Gastroesophageal sphincter (tissue), 4 donors: Measurements from ENCODE around the gene CHCHD6. TPM values are rescaled to one million over a fixed set of nuclear protein-coding genes. Genes with fewer than 3 reads are reported as not detected.

Source experiments
- ATAC-seq: fragments of 150-250 bp; one replicate; pipeline ENCODE4 v1.9.1; 2016; ENCODE audit warnings: mild to moderate bottlenecking, moderate library complexity
- H3K27ac ChIP-seq, 4 donors: fragments of 200-600 bp; sonication (generic) in 3 of 4; 1 replicate in 3 of 4; 2 replicates in 1 of 4; pipeline ENCODE4 v1.5.1; 2016 to 2019
- H3K27me3 ChIP-seq: fragments of 200-600 bp; sonication (generic); one replicate; pipeline ENCODE4 v1.5.1; 2019
- H3K36me3 ChIP-seq, 2 donors: fragments of 200-600 bp; sonication (generic); one replicate each; pipeline ENCODE4 v1.5.1; 2019; ENCODE audit warnings: control low read depth in 1 of 2
- H3K4me1 ChIP-seq, 3 donors: fragments of 200-600 bp; sonication (generic); 1 replicate in 2 of 3; 2 replicates in 1 of 3; pipeline ENCODE4 v1.5.1; 2016 to 2019; ENCODE audit warnings: control low read depth in 2 of 3
- H3K4me3 ChIP-seq, 2 donors: fragments of 200-600 bp; sonication (generic); one replicate each; pipeline ENCODE4 v1.5.1; 2019; ENCODE audit warnings: mild to moderate bottlenecking in 1 of 2, moderate library complexity in 1 of 2
- H3K9me3 ChIP-seq, 3 donors: fragments of 200-600 bp; sonication (generic); one replicate each; pipeline ENCODE4 v1.5.1; 2017 to 2019; ENCODE audit warnings: control low read depth in 2 of 3
- CTCF ChIP-seq, 4 experiments: fragments of 200-600 bp in 2 of 4; fragments of 450-650 bp in 2 of 4; sonication (generic) in 1 of 4; IDR thresholded peaks; one replicate each; pipeline ENCODE4 v1.5.1; 2017 to 2019; ENCODE audit warnings: antibody characterized with exemption in 4 of 4, mild to moderate bottlenecking in 2 of 4, moderate library complexity in 2 of 4
- EP300 ChIP-seq: sonication (generic); formaldehyde crosslinking; IDR thresholded peaks from one replicate; pipeline ENCODE4 v1.6.1; 2017; ENCODE audit warnings: antibody characterized with exemption, mild to moderate bottlenecking
- POLR2A ChIP-seq, 2 donors: fragments of 450-650 bp; IDR thresholded peaks; one replicate each; pipeline ENCODE4 v1.6.1; 2017; ENCODE audit warnings: antibody characterized with exemption in 2 of 2, mild to moderate bottlenecking in 2 of 2, moderate library complexity in 1 of 2
- POLR2AphosphoS5 ChIP-seq: sonication (generic); formaldehyde crosslinking; IDR thresholded peaks from one replicate; pipeline ENCODE4 v1.6.1; 2017; ENCODE audit warnings: antibody characterized with exemption
- WGBS, 2 donors: methylation state at CpG; one replicate each; pipeline ENCODE4 v1.1.5; 2018; ENCODE audit warnings: low coverage in 1 of 2; 5-methylcytosine and 5-hydroxymethylcytosine counted together
- total RNA-seq, 4 donors: library from RNA; depleted of rRNA; stranded (reverse); fragments of >200 nt; gene quantifications; one replicate each; pipeline ENCODE4 v1.1.0, GENCODE V29; 2016

The CHCHD6 gene
- total RNA-seq, 4 donors from 2014 or later: 8.5 to 37.2 (median 15.2) TPM

GRCh38 chr3:126816986-126817777 lies 113.1 kb downstream of the CHCHD6 start:
- WGBS, 2 donors: 58 to 71% methylated on average over 6 of the region's 6 CpGs
- H3K9me3 ChIP-seq: no peaks in the 10 kb centered on the region
- no peaks in the 10 kb centered on the region for H3K27me3 ChIP-seq
- no peak overlapping the region for H3K4me3 ChIP-seq
- no peaks in the 10 kb centered on the region for H3K36me3 ChIP-seq
- peaks cover 0 to 12% (median 9%) of the 10 kb centered on the region in 3 donors for H3K4me1 ChIP-seq
- no peak for ATAC-seq
- H3K27ac ChIP-seq: no peak overlapping the region
- TF ChIP-seq EP300 (no peak), CTCF (IDR thresholded peaks at IDR 0.05) (no peak), POLR2AphosphoS5 (no peak), POLR2A (IDR thresholded peaks at IDR 0.05) (no peak)

GRCh38 chr3:126817781-126818180 lies 113.7 kb downstream of the CHCHD6 start:
- ATAC-seq: no peak
- H3K27ac ChIP-seq: no peak overlapping the region

GRCh38 chr3:126818400-126819095 lies 114.5 kb downstream of the CHCHD6 start:
- H3K27ac ChIP-seq: no peak overlapping the region
- H3K9me3 ChIP-seq: no peaks in the 10 kb centered on the region
- no peak for ATAC-seq
- TF ChIP-seq POLR2A (IDR thresholded peaks at IDR 0.05) (no peak), POLR2AphosphoS5 (no peak), CTCF (IDR thresholded peaks at IDR 0.05) (no peak), EP300 (no peak)
- no peaks in the 10 kb centered on the region for H3K27me3 ChIP-seq
- H3K4me3 ChIP-seq: no peak overlapping the region
- H3K36me3 ChIP-seq: no peaks in the 10 kb centered on the region
- 83 to 95% methylated on average over 2 to 4 of the region's 8 CpGs for WGBS, 2 donors
- H3K4me1 ChIP-seq: peaks cover 0 to 12% (median 9%) of the 10 kb centered on the region in 3 donors

More at GRCh38 chr3:126817781-126818180, 113.7 kb downstream of the CHCHD6 start:
- Histone ChIP-seq H3K4me3 (no peak overlapping the region), H3K4me1 (peaks cover 0 to 12% (median 9%) of the 10 kb centered on the region in 3 donors), H3K9me3 (no peaks in the 10 kb centered on the region), H3K36me3 (no peaks in the 10 kb centered on the region), H3K27me3 (no peaks in the 10 kb centered on the region)
- TF ChIP-seq EP300 (no peak), POLR2AphosphoS5 (no peak), CTCF (IDR thresholded peaks at IDR 0.05) (no peak), POLR2A (IDR thresholded peaks at IDR 0.05) (no peak)
- 100% methylated on average over 1 of the region's 1 CpG for WGBS, 2 donors

GRCh38 chr3:126826693-126827092 lies 122.7 kb downstream of the CHCHD6 start:
- no peak for TF ChIP-seq EP300
- TF ChIP-seq POLR2A (IDR thresholded peaks at IDR 0.05): no peak
- TF ChIP-seq POLR2AphosphoS5: no peak
- no peak for TF ChIP-seq CTCF (IDR thresholded peaks at IDR 0.05)
- no peak overlapping the region for H3K4me3 ChIP-seq
- no peaks in the 10 kb centered on the region for H3K36me3 ChIP-seq
- H3K27me3 ChIP-seq: no peaks in the 10 kb centered on the region
- no peaks in the 10 kb centered on the region for H3K9me3 ChIP-seq
- WGBS, 2 donors: 38 to 75% methylated on average over 1 to 2 of the region's 2 CpGs
- peak overlapping the region in 3 of 4 donors; percentile 16 to 66 (median 50) for H3K27ac ChIP-seq
- no peak for ATAC-seq
- peaks cover 0 to 5% (median 2%) of the 10 kb centered on the region in 3 donors for H3K4me1 ChIP-seq
